ENCODE data around the gene TAF1B. TPM values are rescaled to one million over a fixed set of nuclear protein-coding genes. Genes with fewer than 3 reads are reported as not detected.

The TAF1B gene
- total RNA-seq, 1 experiment from 2014 or later = 52.8 TPM

DNA sequence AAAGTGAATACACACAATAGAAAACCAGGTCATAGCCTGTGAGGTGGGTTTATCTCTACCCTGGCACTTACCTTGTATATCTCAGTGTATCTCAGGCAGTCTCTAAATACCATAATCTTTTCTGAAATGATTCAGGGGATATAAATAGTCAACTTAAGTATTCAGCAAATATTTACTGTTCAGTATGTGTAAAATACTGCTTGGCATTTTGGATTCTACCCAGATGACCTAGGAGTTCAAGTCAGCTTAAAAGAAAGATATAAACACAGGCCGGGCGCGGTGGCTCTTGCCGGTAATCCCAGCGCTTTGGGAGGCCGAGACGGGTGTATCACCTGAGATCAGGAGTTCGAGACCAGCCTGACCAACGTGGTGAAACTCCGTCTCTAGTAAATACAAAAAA lies 132.1 kb downstream of the TAF1B start:
- H3K4me3 ChIP-seq (ENCODE audit: low read depth, low read length, poor library complexity, severe bottlenecking) = no peak overlapping the region
- no peak for DNase-seq (ENCODE audit: low spot score)
- ChIA-PET POLR2A (ENCODE audit: low non-redundant PET) (no interaction called here), CTCF (no interaction called here)
- H3K36me3 ChIP-seq (ENCODE audit: insufficient read depth, low read length, poor library complexity, severe bottlenecking) = no peaks in the 10 kb centered on the region
- BruUV-seq (replicated peaks) = no TSS peak
- TF ChIP-seq, protein P1, sequence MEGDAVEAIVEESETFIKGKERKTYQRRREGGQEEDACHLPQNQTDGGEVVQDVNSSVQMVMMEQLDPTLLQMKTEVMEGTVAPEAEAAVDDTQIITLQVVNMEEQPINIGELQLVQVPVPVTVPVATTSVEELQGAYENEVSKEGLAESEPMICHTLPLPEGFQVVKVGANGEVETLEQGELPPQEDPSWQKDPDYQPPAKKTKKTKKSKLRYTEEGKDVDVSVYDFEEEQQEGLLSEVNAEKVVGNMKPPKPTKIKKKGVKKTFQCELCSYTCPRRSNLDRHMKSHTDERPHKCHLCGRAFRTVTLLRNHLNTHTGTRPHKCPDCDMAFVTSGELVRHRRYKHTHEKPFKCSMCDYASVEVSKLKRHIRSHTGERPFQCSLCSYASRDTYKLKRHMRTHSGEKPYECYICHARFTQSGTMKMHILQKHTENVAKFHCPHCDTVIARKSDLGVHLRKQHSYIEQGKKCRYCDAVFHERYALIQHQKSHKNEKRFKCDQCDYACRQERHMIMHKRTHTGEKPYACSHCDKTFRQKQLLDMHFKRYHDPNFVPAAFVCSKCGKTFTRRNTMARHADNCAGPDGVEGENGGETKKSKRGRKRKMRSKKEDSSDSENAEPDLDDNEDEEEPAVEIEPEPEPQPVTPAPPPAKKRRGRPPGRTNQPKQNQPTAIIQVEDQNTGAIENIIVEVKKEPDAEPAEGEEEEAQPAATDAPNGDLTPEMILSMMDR (conservative IDR thresholded peaks at IDR 0.05; ENCODE audit: low read depth, low read length) = no peak
- TF ChIP-seq EZH2 (IDR thresholded peaks at IDR 0.05; ENCODE audit: borderline replicate concordance, low read depth, low read length, poor library complexity, severe bottlenecking) = no peak
- H3K9me3 ChIP-seq (ENCODE audit: low read depth, low read length, poor library complexity, severe bottlenecking) = no peaks in the 10 kb centered on the region
- no peaks in the 10 kb centered on the region for H3K27me3 ChIP-seq (replicated peaks; ENCODE audit: insufficient read depth, low read depth, low read length, poor library complexity)
- H3K27ac ChIP-seq (ENCODE audit: low read depth, low read length, poor library complexity, severe bottlenecking) = no peak overlapping the region
- no peaks in the 10 kb centered on the region for H3K4me1 ChIP-seq (ENCODE audit: insufficient read depth, low read length, poor library complexity, severe bottlenecking)
- intact Hi-C loops (cut with micrococcal nuclease; ENCODE audit: unreplicated experiment) = no loop called here

DNA sequence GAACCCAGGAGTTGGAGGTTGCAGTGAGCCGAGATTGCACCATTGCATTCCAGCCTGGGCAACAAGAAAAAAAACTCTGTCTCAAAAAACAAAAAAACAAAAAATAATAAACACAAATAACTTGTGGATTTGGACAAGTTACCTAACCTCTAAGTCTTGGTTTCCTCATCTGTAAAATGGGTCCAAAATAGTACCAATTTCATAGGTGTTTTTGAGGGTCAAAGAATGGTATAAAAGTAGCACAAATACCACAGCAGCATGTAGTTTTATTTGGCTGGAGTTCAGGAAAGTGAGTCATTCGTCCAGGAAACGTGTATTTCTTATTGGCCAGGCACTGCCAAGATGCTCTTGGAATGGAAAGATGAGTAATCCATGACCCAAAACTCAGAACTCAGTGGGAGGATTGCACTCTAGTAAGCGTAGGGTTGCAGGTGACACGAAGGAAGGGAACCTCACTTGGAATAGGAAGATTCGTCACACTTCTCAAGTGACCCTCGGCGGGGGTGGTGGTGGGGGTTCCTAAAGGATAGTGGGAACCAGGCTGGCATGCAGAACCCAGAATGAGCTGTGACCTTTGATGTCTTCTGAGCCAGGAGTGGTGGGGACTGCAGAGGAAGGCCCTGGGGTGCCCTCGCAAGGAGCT lies 132.7 kb downstream of the TAF1B start:
- Histone ChIP-seq H3K9me3 (ENCODE audit: low read depth, low read length, poor library complexity, severe bottlenecking) (no peaks in the 10 kb centered on the region), H3K4me3 (ENCODE audit: low read depth, low read length, poor library complexity, severe bottlenecking) (no peak overlapping the region), H3K27ac (ENCODE audit: low read depth, low read length, poor library complexity, severe bottlenecking) (no peak overlapping the region), H3K27me3 (replicated peaks; ENCODE audit: insufficient read depth, low read depth, low read length, poor library complexity) (no peaks in the 10 kb centered on the region), H3K4me1 (ENCODE audit: insufficient read depth, low read length, poor library complexity, severe bottlenecking) (no peaks in the 10 kb centered on the region), H3K36me3 (ENCODE audit: insufficient read depth, low read length, poor library complexity, severe bottlenecking) (no peaks in the 10 kb centered on the region)
- no peak for TF ChIP-seq EZH2 (IDR thresholded peaks at IDR 0.05; ENCODE audit: borderline replicate concordance, low read depth, low read length, poor library complexity, severe bottlenecking)
- TF ChIP-seq, protein P1 (conservative IDR thresholded peaks at IDR 0.05; ENCODE audit: low read depth, low read length) = no peak
- DNase-seq (ENCODE audit: low spot score) = peak; percentile 73
- intact Hi-C loops (cut with micrococcal nuclease; ENCODE audit: unreplicated experiment) = no loop called here
- ChIA-PET POLR2A (ENCODE audit: low non-redundant PET) (no interaction called here), CTCF (no interaction called here)
- no TSS peak for BruUV-seq (replicated peaks)

DNA sequence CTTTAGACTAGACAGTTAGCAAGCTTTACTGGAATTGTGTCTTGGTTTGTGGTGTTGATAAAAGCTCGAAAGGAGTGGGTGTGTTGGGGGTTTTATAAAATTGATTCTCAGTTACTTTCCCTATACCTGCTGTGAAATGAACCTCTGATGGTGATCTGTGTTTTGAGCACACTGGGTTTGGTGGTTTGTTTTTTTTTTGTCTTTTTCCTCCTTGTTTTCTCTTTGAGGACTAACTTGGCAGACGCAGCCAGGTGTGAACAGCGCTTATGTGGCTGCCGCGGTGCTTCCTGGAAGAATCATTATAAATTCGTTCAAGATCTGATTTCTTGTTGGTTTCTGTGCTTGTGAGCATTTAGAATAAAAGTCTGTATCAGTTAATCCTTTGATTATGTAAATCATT lies 136.7 kb downstream of the TAF1B start:
- ChIA-PET POLR2A (ENCODE audit: low non-redundant PET) (no interaction called here), CTCF (no interaction called here)
- Histone ChIP-seq H3K9me3 (ENCODE audit: low read depth, low read length, poor library complexity, severe bottlenecking) (no peaks in the 10 kb centered on the region), H3K27me3 (replicated peaks; ENCODE audit: insufficient read depth, low read depth, low read length, poor library complexity) (no peaks in the 10 kb centered on the region), H3K4me3 (ENCODE audit: low read depth, low read length, poor library complexity, severe bottlenecking) (no peak overlapping the region), H3K36me3 (ENCODE audit: insufficient read depth, low read length, poor library complexity, severe bottlenecking) (no peaks in the 10 kb centered on the region), H3K4me1 (ENCODE audit: insufficient read depth, low read length, poor library complexity, severe bottlenecking) (no peaks in the 10 kb centered on the region), H3K27ac (ENCODE audit: low read depth, low read length, poor library complexity, severe bottlenecking) (no peak overlapping the region)
- no peak for DNase-seq (ENCODE audit: low spot score)
- TF ChIP-seq, protein P1 (conservative IDR thresholded peaks at IDR 0.05; ENCODE audit: low read depth, low read length) = no peak
- no peak for TF ChIP-seq EZH2 (IDR thresholded peaks at IDR 0.05; ENCODE audit: borderline replicate concordance, low read depth, low read length, poor library complexity, severe bottlenecking)
- BruUV-seq (replicated peaks) = no TSS peak
- intact Hi-C loops (cut with micrococcal nuclease; ENCODE audit: unreplicated experiment) = loop anchor here (5.0 kb wide), 1 partner anchor 67 kb away; no protein-coding TSS in a partner anchor
